HFFc6 (cell line): ENCODE data around the gene BABAM2. TPM values are rescaled to one million over a fixed set of nuclear protein-coding genes. Genes with fewer than 3 reads are reported as not detected.

ENCODE experiments used
- DNase-seq: peaks from one replicate; pipeline ENCODE4 v3.0.0-alpha.2; 2018
- H3K27ac Mint-ChIP-seq: 2 replicates; pipeline ENCODE4 v1.8.0; 2020; ENCODE audit warnings: mild to moderate bottlenecking, mixed read lengths
- H3K27me3 Mint-ChIP-seq: 2 replicates; pipeline ENCODE4 v1.8.0; 2021; ENCODE audit warnings: mild to moderate bottlenecking, moderate library complexity, mixed read lengths; ENCODE audit not compliant: insufficient read depth
- H3K36me3 Mint-ChIP-seq: 2 replicates; pipeline ENCODE4 v1.8.0; 2021; ENCODE audit warnings: low read depth, mixed read lengths
- H3K4me1 Mint-ChIP-seq: 2 replicates; pipeline ENCODE4 v1.8.0; 2020; ENCODE audit warnings: low read depth, mixed read lengths
- H3K4me3 Mint-ChIP-seq: 2 replicates; pipeline ENCODE4 v1.8.0; 2020; ENCODE audit warnings: mild to moderate bottlenecking, moderate library complexity, mixed read lengths
- H3K9me3 Mint-ChIP-seq: 2 replicates; pipeline ENCODE4 v1.8.0; 2020; ENCODE audit warnings: mild to moderate bottlenecking, mixed read lengths
- total RNA-seq, 6 experiments: library from RNA; stranded (reverse); fragmentation: NEBNext Ultra II Directional; extraction: Animal tissue kit (Norgen Biotek cat#: 25700); gene quantifications; 2 replicates in 1 of 6; 3 replicates in 5 of 6; pipeline ENCODE4 v1.2.3, GENCODE V29; 2021
- TF ChIP-seq, protein P1 (sequence below): fragments of 200-600 bp; sonication (generic); IDR thresholded peaks from 2 replicates; pipeline ENCODE4 v1.5.0; 2021; ENCODE audit warnings: antibody characterized with exemption, mild to moderate bottlenecking

BABAM2 gene
- total RNA-seq, 6 experiments from 2014 or later = 30.8 to 46.6 (median 41.2) TPM

DNA sequence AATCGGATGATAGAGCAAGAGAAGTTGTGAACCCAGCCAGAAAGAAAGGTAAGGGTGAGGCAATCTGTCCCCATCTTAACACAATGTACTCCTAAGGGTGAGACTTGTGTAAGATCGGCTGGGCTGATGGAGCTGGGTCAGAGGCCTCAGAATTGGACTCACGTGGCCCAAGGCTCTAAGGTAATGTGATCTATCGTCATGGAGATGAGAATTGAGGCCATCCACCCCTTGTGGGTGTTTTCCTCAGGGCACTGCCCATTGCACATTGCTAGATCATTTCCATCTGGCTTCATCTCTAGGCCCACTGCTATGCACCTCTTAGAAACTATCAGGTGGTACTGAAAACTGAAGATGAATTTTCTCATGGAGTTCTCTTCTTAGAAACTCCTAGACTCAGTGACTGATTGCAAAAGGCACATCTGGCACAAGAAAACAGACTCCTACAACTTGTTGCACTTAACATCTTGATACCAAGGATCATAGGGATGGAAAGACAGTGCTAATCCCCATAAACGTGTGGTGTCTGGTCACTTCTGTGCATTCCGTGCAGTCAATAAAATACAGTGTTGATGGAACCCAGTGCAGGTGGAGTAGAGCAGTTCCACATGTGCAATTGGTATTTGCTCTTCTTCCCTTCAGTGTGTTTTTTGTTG lies 273.2 kb downstream of the BABAM2 start:
- Mint-ChIP-seq H3K36me3 (peaks cover 12% of the 10 kb centered on the region), H3K9me3 (no peaks in the 10 kb centered on the region), H3K27ac (peak overlapping the region; percentile 26), H3K27me3 (no peaks in the 10 kb centered on the region), H3K4me3 (no peak overlapping the region; the same call in 1 of the 2 replicates), H3K4me1 (peaks cover 61% of the 10 kb centered on the region)
- DNase-seq = no peak
- TF ChIP-seq, protein P1, sequence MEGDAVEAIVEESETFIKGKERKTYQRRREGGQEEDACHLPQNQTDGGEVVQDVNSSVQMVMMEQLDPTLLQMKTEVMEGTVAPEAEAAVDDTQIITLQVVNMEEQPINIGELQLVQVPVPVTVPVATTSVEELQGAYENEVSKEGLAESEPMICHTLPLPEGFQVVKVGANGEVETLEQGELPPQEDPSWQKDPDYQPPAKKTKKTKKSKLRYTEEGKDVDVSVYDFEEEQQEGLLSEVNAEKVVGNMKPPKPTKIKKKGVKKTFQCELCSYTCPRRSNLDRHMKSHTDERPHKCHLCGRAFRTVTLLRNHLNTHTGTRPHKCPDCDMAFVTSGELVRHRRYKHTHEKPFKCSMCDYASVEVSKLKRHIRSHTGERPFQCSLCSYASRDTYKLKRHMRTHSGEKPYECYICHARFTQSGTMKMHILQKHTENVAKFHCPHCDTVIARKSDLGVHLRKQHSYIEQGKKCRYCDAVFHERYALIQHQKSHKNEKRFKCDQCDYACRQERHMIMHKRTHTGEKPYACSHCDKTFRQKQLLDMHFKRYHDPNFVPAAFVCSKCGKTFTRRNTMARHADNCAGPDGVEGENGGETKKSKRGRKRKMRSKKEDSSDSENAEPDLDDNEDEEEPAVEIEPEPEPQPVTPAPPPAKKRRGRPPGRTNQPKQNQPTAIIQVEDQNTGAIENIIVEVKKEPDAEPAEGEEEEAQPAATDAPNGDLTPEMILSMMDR = no peak

DNA sequence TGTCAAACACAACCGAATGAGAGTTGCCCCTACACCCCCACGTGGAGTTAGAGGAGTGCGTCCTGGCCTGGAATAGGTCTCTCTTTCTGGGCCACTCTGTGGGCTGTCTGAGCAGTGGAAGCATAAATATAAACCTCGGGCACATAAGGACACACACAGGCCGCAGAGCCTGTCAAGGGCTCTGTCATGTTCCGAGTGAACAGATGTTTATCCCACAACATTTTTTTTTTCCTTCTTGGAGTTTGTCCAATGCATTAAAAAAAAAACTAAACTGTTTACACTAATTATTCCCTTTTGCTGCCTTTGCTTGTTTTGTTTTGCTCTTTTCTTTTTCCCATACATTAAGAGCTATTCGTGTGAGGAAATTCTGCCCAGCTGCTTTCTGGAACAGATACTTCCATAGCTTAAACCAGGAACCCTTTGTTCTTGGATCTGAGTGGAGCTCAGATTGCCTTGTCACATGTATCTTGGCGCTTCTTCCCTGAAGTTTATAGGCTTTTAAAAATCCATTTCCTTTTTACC lies 273.8 kb downstream of the BABAM2 start:
- peaks cover 6% of the 10 kb centered on the region for H3K36me3 Mint-ChIP-seq
- peaks cover 64% of the 10 kb centered on the region for H3K4me1 Mint-ChIP-seq
- H3K27ac Mint-ChIP-seq = peak overlapping the region; percentile 26
- H3K27me3 Mint-ChIP-seq = no peaks in the 10 kb centered on the region
- TF ChIP-seq, protein P1 = no peak
- H3K9me3 Mint-ChIP-seq = no peaks in the 10 kb centered on the region
- no peak for DNase-seq
- peak overlapping the region; percentile 31 for H3K4me3 Mint-ChIP-seq

DNA sequence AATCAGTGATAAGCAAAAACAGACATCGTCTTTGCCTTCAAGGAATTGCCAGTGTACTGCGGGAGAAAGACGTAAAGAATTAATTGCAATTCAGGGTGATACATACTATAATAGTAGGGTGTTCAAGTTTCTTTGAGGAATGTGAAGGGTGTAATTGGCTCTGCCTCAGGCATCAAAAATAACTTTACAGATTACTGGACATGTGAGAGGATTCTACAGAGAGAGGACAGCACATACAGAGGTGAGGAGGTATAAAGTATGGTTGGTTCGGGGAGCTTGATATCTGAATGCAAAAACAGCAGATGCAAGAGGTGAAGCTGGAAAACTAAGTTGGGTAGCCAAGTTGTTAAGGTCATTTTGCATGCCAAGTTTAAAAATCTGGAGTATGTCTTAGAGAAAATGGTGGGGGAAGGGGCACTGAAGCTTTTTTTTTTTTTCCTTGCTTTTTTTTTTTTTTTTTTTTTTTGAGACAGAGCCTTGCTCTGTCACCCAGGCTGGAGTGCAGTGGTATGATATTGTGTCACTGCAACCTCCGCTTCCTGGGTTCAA lies 274.6 kb downstream of the BABAM2 start:
- no peak for DNase-seq
- H3K4me3 Mint-ChIP-seq = peak overlapping the region; percentile 31
- H3K27me3 Mint-ChIP-seq = no peaks in the 10 kb centered on the region
- H3K4me1 Mint-ChIP-seq = peaks cover 64% of the 10 kb centered on the region
- no peaks in the 10 kb centered on the region for H3K9me3 Mint-ChIP-seq
- peak overlapping the region; percentile 26 for H3K27ac Mint-ChIP-seq
- peaks cover 5% of the 10 kb centered on the region for H3K36me3 Mint-ChIP-seq
- TF ChIP-seq, protein P1 = no peak

DNA sequence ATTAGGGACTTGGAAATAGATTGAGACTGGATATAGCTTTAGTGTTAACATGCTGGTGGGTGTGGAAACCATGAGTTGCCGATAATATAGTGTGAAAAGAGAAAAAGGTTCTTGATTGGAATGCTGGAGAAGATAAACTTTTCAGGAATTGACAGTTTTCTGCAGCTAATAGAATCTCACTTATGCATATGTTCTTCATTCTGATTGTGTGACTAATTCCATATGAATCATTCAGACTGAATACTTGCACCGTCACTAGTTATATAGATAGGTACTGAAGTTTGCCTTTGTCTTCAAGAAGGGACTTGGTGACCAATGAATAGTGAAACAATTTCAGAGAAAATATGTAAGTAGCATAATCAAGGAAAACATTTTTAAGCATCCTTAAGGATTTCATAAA lies 276.4 kb downstream of the BABAM2 start:
- Mint-ChIP-seq H3K9me3 (no peaks in the 10 kb centered on the region), H3K36me3 (peaks cover 5% of the 10 kb centered on the region), H3K4me3 (no peak overlapping the region), H3K27ac (peak overlapping the region; percentile 42; the same call in 1 of the 2 replicates), H3K27me3 (no peaks in the 10 kb centered on the region), H3K4me1 (peaks cover 54% of the 10 kb centered on the region)
- TF ChIP-seq, protein P1 = no peak
- peak; percentile 29 for DNase-seq

DNA sequence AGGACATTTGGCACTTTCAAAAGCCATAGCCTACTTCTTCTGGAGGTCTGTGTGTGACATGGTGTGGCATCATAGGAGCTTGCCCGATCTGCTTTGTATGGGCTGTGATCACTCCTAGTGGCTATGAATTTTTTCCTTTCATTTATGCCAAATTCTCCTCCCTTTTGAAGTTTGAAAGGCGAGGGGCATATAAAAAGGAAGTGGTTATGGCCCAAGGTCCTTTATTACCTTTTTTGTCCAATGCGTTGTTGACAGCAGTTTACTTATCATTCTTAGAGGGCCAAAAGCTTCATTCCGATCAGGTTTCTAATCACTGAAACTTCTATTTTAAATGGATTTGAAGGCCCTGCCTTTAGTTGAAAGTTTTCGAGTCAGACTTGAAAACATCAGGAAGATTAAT lies 277.8 kb downstream of the BABAM2 start:
- TF ChIP-seq, protein P1 = no peak
- H3K4me3 Mint-ChIP-seq = no peak overlapping the region
- H3K4me1 Mint-ChIP-seq = peaks cover 65% of the 10 kb centered on the region

More for the DNA sequence above, 277.8 kb downstream of the BABAM2 start:
- Mint-ChIP-seq H3K9me3 (no peaks in the 10 kb centered on the region), H3K36me3 (peaks cover 9% of the 10 kb centered on the region), H3K27ac (no peak overlapping the region), H3K27me3 (no peaks in the 10 kb centered on the region)
- no peak for DNase-seq
